Measurements from ENCODE around the gene ECPAS.

Gene ECPAS

DNA sequence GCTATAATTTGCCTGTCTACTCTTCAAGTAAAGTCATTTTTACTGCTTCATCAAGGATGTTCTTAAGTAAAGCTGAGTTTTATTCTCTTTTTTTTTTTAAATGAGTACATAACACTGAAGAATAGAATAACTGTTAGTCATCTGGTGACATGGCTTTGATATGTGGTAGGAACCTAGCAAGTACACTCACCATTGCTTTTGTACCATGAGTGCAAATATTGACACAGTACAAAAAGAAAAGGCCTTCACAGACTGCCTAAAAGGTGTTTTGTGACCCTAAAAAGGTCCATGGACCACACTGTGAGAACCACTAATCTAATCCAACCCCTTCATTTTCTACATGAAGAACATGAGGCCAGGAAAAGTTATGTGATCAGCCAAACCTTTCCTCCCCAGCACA lies 55.0 kb downstream of the ECPAS start:
- no peak for TF ChIP-seq TCF4 (CRISPR knock-in tag; IDR thresholded peaks at IDR 0.05; ENCODE audit: borderline replicate concordance)

DNA sequence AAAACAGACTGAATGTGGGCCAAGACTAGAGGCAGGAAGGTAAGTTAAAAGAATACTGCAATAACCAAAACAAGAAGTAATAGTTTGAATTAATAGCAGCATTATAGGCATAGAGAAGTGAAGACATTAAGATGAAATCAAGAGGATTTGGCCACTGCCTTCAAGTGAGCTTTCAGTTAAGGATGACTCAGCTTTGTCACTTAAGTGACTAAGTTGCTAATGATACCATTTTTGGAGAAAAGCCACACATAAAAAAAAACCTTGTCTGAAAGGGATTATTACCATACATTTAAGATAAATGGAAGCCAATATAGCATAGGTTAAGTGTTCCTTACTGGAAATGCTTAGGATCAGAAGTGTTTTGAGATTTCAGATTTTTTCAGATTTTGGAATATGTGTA lies 57.0 kb downstream of the ECPAS start:
- peak; percentile 47 for ATAC-seq
- 0 out of 2 replicates have a peak, but pooled peaks have one; percentile 15 for TF ChIP-seq ISL1 (CRISPR knock-in tag; IDR thresholded peaks at IDR 0.05)
- TF ChIP-seq, protein P1, sequence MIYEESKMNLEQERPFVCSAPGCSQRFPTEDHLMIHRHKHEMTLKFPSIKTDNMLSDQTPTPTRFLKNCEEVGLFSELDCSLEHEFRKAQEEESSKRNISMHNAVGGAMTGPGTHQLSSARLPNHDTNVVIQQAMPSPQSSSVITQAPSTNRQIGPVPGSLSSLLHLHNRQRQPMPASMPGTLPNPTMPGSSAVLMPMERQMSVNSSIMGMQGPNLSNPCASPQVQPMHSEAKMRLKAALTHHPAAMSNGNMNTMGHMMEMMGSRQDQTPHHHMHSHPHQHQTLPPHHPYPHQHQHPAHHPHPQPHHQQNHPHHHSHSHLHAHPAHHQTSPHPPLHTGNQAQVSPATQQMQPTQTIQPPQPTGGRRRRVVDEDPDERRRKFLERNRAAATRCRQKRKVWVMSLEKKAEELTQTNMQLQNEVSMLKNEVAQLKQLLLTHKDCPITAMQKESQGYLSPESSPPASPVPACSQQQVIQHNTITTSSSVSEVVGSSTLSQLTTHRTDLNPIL (CRISPR knock-in tag; IDR thresholded peaks at IDR 0.05; ENCODE audit: low read depth): no peak

More for the DNA sequence above, 55.0 kb downstream of the ECPAS start:
- no peak for ATAC-seq

DNA sequence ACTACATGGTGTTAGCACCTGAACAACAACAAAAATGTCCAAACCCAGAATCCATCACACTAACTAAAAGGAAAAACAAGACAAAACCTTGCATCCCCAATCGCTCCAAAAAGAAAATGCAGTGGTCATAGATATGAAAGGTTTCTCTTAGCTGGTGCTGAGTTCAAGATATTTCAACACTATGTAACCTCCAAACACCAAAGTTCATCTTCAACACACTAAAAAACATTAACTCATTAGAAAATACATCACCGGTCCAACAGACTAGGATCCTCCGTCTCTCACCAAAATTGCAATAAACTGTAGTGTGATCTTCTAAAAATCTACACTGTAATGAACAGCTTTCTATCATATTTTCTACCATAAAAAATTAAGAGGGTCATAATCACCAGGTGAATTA lies 60.8 kb downstream of the ECPAS start:
- no peak for TF ChIP-seq BACH2 (CRISPR knock-in tag; IDR thresholded peaks at IDR 0.05; ENCODE audit: borderline replicate concordance)
- TF ChIP-seq TOX (CRISPR knock-in tag; IDR thresholded peaks at IDR 0.05; ENCODE audit: borderline replicate concordance): no peak
- TF ChIP-seq ZNF70 (CRISPR knock-in tag; IDR thresholded peaks at IDR 0.05): no peak
- TF ChIP-seq OSR1 (CRISPR knock-in tag; IDR thresholded peaks at IDR 0.05): no peak
- no peak for TF ChIP-seq ESRRG (CRISPR knock-in tag; IDR thresholded peaks at IDR 0.05)
- no peak for TF ChIP-seq CSDC2 (CRISPR knock-in tag; IDR thresholded peaks at IDR 0.05)
- TF ChIP-seq, protein P1 (CRISPR knock-in tag; IDR thresholded peaks at IDR 0.05; ENCODE audit: low read depth): no peak
- no peak for TF ChIP-seq GLIS3 (CRISPR knock-in tag; IDR thresholded peaks at IDR 0.05)
- TF ChIP-seq ZFP3 (CRISPR knock-in tag; IDR thresholded peaks at IDR 0.05): no peak
- TF ChIP-seq RARB (CRISPR knock-in tag; IDR thresholded peaks at IDR 0.05): no peak
- TF ChIP-seq, protein P2, sequence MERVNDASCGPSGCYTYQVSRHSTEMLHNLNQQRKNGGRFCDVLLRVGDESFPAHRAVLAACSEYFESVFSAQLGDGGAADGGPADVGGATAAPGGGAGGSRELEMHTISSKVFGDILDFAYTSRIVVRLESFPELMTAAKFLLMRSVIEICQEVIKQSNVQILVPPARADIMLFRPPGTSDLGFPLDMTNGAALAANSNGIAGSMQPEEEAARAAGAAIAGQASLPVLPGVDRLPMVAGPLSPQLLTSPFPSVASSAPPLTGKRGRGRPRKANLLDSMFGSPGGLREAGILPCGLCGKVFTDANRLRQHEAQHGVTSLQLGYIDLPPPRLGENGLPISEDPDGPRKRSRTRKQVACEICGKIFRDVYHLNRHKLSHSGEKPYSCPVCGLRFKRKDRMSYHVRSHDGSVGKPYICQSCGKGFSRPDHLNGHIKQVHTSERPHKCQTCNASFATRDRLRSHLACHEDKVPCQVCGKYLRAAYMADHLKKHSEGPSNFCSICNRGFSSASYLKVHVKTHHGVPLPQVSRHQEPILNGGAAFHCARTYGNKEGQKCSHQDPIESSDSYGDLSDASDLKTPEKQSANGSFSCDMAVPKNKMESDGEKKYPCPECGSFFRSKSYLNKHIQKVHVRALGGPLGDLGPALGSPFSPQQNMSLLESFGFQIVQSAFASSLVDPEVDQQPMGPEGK (CRISPR knock-in tag; IDR thresholded peaks at IDR 0.05; ENCODE audit: borderline replicate concordance): no peak
- no peak for TF ChIP-seq SNAI2 (CRISPR knock-in tag; IDR thresholded peaks at IDR 0.05)
- TF ChIP-seq ZFP30 (CRISPR knock-in tag; IDR thresholded peaks at IDR 0.05): no peak
- TF ChIP-seq, protein P3, sequence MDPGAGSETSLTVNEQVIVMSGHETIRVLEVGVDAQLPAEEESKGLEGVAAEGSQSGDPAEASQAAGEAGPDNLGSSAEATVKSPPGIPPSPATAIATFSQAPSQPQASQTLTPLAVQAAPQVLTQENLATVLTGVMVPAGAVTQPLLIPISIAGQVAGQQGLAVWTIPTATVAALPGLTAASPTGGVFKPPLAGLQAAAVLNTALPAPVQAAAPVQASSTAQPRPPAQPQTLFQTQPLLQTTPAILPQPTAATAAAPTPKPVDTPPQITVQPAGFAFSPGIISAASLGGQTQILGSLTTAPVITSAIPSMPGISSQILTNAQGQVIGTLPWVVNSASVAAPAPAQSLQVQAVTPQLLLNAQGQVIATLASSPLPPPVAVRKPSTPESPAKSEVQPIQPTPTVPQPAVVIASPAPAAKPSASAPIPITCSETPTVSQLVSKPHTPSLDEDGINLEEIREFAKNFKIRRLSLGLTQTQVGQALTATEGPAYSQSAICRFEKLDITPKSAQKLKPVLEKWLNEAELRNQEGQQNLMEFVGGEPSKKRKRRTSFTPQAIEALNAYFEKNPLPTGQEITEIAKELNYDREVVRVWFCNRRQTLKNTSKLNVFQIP (CRISPR knock-in tag; IDR thresholded peaks at IDR 0.05; ENCODE audit: borderline replicate concordance, low read depth): no peak
- TF ChIP-seq, protein P4, sequence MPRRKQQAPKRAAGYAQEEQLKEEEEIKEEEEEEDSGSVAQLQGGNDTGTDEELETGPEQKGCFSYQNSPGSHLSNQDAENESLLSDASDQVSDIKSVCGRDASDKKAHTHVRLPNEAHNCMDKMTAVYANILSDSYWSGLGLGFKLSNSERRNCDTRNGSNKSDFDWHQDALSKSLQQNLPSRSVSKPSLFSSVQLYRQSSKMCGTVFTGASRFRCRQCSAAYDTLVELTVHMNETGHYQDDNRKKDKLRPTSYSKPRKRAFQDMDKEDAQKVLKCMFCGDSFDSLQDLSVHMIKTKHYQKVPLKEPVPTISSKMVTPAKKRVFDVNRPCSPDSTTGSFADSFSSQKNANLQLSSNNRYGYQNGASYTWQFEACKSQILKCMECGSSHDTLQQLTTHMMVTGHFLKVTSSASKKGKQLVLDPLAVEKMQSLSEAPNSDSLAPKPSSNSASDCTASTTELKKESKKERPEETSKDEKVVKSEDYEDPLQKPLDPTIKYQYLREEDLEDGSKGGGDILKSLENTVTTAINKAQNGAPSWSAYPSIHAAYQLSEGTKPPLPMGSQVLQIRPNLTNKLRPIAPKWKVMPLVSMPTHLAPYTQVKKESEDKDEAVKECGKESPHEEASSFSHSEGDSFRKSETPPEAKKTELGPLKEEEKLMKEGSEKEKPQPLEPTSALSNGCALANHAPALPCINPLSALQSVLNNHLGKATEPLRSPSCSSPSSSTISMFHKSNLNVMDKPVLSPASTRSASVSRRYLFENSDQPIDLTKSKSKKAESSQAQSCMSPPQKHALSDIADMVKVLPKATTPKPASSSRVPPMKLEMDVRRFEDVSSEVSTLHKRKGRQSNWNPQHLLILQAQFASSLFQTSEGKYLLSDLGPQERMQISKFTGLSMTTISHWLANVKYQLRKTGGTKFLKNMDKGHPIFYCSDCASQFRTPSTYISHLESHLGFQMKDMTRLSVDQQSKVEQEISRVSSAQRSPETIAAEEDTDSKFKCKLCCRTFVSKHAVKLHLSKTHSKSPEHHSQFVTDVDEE (CRISPR knock-in tag; IDR thresholded peaks at IDR 0.05): no peak
- no peak for TF ChIP-seq ZC3H10 (CRISPR knock-in tag; IDR thresholded peaks at IDR 0.05)
- TF ChIP-seq, protein P5, sequence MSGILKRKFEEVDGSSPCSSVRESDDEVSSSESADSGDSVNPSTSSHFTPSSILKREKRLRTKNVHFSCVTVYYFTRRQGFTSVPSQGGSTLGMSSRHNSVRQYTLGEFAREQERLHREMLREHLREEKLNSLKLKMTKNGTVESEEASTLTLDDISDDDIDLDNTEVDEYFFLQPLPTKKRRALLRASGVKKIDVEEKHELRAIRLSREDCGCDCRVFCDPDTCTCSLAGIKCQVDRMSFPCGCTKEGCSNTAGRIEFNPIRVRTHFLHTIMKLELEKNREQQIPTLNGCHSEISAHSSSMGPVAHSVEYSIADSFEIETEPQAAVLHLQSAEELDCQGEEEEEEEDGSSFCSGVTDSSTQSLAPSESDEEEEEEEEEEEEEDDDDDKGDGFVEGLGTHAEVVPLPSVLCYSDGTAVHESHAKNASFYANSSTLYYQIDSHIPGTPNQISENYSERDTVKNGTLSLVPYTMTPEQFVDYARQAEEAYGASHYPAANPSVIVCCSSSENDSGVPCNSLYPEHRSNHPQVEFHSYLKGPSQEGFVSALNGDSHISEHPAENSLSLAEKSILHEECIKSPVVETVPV (CRISPR knock-in tag; IDR thresholded peaks at IDR 0.05): no peak
- no peak for TF ChIP-seq PPARA (CRISPR knock-in tag; IDR thresholded peaks at IDR 0.05; ENCODE audit: borderline replicate concordance)
- TF ChIP-seq ARNTL (CRISPR knock-in tag; IDR thresholded peaks at IDR 0.05; ENCODE audit: borderline replicate concordance, low read depth): no peak
- ATAC-seq: no peak
